Measurements from ENCODE around the gene ASTE1.
A peak's percentile ranks its signal among the peaks of the same experiment; 100 is the strongest.

ASTE1 gene

DNA sequence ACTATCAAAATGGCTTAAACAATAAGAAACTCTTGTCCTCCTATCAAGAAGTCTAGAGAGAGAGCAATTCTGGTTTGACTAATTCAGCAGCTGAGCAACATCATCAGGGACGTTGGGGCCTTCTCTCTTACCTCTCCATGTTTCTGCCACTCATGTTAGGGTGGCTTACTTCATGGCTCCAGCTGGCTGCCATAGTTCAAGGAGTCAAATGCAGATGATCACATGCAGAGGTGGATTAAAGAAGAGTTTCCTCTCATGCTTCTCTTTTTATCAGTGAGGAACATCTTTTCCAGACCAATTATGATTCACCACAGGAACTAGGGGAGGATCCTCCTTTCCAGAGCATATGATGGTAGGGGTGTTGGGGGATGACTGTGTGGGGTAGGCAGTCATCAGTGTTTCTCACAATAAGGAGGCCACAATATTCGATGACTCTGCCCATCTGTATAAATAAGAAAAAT is 45.5 kb upstream of the ASTE1 start:
- Histone ChIP-seq H3K36me3 (ENCODE audit: insufficient read depth) (no peaks in the 10 kb centered on the region), H3K27ac (no peak overlapping the region), H2AFZ (ENCODE audit: low read depth) (0 out of 2 replicates have a peak overlapping the region, but pooled peaks have one; percentile 1), H3K79me2 (ENCODE audit: insufficient read depth, low read depth) (no peaks in the 10 kb centered on the region), H3K27me3 (ENCODE audit: insufficient read depth, low read depth) (no peaks in the 10 kb centered on the region), H4K20me1 (ENCODE audit: insufficient read depth) (no peaks in the 10 kb centered on the region), H3K4me2 (no peak overlapping the region), H3K9ac (no peak overlapping the region), H3K4me1 (ENCODE audit: low read depth, poor library complexity, severe bottlenecking) (peaks cover 76% of the 10 kb centered on the region), H3K4me3 (IDR thresholded peaks at IDR 0.05; ENCODE audit: insufficient read depth, low read depth, low read length) (no peak overlapping the region)
- TF ChIP-seq, protein P1, sequence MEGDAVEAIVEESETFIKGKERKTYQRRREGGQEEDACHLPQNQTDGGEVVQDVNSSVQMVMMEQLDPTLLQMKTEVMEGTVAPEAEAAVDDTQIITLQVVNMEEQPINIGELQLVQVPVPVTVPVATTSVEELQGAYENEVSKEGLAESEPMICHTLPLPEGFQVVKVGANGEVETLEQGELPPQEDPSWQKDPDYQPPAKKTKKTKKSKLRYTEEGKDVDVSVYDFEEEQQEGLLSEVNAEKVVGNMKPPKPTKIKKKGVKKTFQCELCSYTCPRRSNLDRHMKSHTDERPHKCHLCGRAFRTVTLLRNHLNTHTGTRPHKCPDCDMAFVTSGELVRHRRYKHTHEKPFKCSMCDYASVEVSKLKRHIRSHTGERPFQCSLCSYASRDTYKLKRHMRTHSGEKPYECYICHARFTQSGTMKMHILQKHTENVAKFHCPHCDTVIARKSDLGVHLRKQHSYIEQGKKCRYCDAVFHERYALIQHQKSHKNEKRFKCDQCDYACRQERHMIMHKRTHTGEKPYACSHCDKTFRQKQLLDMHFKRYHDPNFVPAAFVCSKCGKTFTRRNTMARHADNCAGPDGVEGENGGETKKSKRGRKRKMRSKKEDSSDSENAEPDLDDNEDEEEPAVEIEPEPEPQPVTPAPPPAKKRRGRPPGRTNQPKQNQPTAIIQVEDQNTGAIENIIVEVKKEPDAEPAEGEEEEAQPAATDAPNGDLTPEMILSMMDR (conservative IDR thresholded peaks at IDR 0.05; ENCODE audit: low read depth, low read length), result no peak

DNA sequence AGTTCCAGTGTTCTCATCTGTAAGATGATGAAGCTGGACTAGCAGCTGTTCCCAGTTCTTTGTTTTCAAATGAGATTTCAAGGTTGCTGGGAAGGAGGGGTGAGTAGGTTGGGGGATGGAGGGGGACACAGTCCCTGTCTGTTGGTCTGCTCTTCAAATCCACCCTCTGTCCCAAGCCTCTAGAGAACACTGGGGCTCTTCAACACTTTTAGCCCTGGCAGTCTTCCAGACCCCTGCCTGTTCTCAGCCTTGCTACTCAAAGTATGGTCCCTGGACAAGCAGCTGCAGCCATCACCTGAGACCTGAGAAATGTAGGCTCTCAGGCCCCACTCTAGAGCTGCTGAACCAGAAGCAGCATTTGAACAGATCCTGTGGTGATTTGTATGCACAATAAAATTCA is 41.4 kb upstream of the ASTE1 start:
- H4K20me1 ChIP-seq (ENCODE audit: insufficient read depth), result no peaks in the 10 kb centered on the region
- no peaks in the 10 kb centered on the region for H3K79me2 ChIP-seq (ENCODE audit: insufficient read depth, low read depth)
- no peaks in the 10 kb centered on the region for H3K36me3 ChIP-seq (ENCODE audit: insufficient read depth)
- no peak overlapping the region for H3K4me3 ChIP-seq (IDR thresholded peaks at IDR 0.05; ENCODE audit: insufficient read depth, low read depth, low read length)
- TF ChIP-seq, protein P1 (conservative IDR thresholded peaks at IDR 0.05; ENCODE audit: low read depth, low read length), result no peak
- peak overlapping the region; percentile 30 for H3K4me2 ChIP-seq
- 0 out of 2 replicates have a peak overlapping the region, but pooled peaks have one; percentile 3 for H2AFZ ChIP-seq (ENCODE audit: low read depth)
- H3K27me3 ChIP-seq (ENCODE audit: insufficient read depth, low read depth), result no peaks in the 10 kb centered on the region
- peaks cover 52% of the 10 kb centered on the region for H3K4me1 ChIP-seq (ENCODE audit: low read depth, poor library complexity, severe bottlenecking)
- peak overlapping the region; percentile 39; the same call in 1 of the 2 replicates for H3K27ac ChIP-seq
- H3K9ac ChIP-seq, result peak overlapping the region; percentile 0; the same call in 1 of the 2 replicates

DNA sequence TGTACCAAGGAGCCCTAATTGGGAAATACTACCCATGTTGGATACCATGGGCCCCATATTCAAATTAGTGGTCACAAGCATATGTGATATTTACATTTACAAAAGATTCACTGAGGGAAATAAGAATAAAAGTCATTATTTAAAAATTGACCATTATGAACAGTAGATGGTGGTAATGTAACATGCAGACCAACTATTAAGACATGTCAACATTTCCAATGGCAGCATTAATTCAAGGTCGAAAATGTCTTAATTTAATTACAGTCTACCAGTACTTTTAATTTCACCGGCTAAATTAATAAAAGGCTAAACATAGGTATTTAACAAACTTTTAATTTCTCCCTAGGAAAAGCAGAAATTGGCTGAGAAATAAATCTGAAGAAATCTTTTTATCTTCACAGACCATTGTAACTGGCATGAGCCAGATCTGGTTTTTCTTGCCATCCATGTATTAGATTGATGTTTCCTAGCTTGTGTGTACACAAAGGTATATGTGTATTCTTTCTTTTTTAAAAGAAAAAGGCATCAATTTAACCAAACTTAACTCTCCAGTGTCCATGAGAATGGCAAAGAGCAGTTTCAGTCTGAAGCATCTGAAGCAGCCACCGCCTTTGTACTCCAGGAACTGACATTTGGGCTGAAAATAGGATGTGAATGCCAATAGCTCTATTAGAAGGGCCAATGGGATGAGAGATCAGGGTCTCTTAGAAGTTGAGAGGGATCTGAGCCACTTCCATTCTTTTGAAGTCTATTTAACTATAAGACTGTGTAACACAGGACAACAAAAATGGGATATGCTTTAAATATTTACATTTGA is 26.6 kb upstream of the ASTE1 start:
- no peaks in the 10 kb centered on the region for H3K36me3 ChIP-seq (ENCODE audit: insufficient read depth)
- TF ChIP-seq, protein P1 (conservative IDR thresholded peaks at IDR 0.05; ENCODE audit: low read depth, low read length), result peak; percentile 42; the same call in 1 of the 2 replicates
- H3K4me1 ChIP-seq (ENCODE audit: low read depth, poor library complexity, severe bottlenecking), result peaks cover 25% of the 10 kb centered on the region
- no peak overlapping the region for H3K4me3 ChIP-seq (IDR thresholded peaks at IDR 0.05; ENCODE audit: insufficient read depth, low read depth, low read length)
- no peak overlapping the region for H3K9ac ChIP-seq
- H2AFZ ChIP-seq (ENCODE audit: low read depth), result no peak overlapping the region
- H3K27me3 ChIP-seq (ENCODE audit: insufficient read depth, low read depth), result no peaks in the 10 kb centered on the region
- no peaks in the 10 kb centered on the region for H4K20me1 ChIP-seq (ENCODE audit: insufficient read depth)
- no peak overlapping the region for H3K27ac ChIP-seq
- H3K79me2 ChIP-seq (ENCODE audit: insufficient read depth, low read depth), result no peaks in the 10 kb centered on the region
- H3K4me2 ChIP-seq, result peak overlapping the region; percentile 1; the same call in 1 of the 2 replicates

DNA sequence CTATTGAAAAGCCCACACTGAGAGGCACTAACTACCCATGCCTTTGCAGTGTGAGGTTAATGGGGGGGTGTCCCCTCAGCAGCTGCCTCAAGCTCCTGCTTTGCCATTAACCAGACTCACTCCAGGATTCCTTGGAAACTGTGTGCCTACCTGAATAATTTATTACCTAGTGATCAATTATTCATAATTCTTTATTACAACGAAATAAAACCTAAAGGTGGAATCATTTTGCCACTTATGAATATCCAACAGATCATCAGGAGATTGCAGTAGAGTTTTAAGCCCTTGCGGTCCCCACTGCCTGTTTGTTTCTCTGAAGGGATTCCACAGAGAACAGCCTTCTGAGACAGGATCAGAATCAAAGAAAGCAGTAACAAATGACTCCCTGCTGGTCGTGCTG is 23.4 kb upstream of the ASTE1 start:
- H2AFZ ChIP-seq (ENCODE audit: low read depth), result no peak overlapping the region
- H3K4me2 ChIP-seq, result no peak overlapping the region
- no peak overlapping the region for H3K27ac ChIP-seq
- TF ChIP-seq, protein P1 (conservative IDR thresholded peaks at IDR 0.05; ENCODE audit: low read depth, low read length), result no peak
- H3K27me3 ChIP-seq (ENCODE audit: insufficient read depth, low read depth), result no peaks in the 10 kb centered on the region
- H3K4me3 ChIP-seq (IDR thresholded peaks at IDR 0.05; ENCODE audit: insufficient read depth, low read depth, low read length), result no peak overlapping the region
- H3K4me1 ChIP-seq (ENCODE audit: low read depth, poor library complexity, severe bottlenecking), result peaks cover 38% of the 10 kb centered on the region
- no peaks in the 10 kb centered on the region for H3K36me3 ChIP-seq (ENCODE audit: insufficient read depth)
- no peaks in the 10 kb centered on the region for H3K79me2 ChIP-seq (ENCODE audit: insufficient read depth, low read depth)
- H4K20me1 ChIP-seq (ENCODE audit: insufficient read depth), result no peaks in the 10 kb centered on the region
- H3K9ac ChIP-seq, result no peak overlapping the region

All from KMS-11 (cell line).